ENCODE data around the gene ADGRE1. TPM values are rescaled to one million over a fixed set of nuclear protein-coding genes. Genes with fewer than 3 reads are reported as not detected.

Gene ADGRE1
- total and polyA plus RNA-seq, 4 donors: 0.39 to 16.2 (median 1.8) TPM

DNA sequence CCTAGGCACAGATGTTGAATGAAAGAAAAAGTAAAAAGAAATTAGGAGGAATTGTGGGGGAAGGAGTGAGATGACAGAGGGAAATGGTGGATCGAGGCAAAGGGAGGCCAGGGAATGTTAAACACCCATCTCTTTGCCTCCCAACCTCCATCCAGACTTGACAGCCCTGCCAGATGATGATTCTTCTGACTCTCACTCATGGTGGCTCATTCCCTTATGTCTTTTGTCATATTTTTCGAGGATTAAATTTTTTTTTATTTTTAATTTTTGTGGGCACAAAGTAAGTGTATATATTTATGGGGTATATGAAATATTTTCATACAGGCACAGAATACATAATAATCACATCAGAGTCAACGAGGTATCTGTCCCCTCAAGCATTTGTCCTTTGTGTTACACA is 42.8 kb downstream of the ADGRE1 start:
- Histone ChIP-seq H3K4me1 (ENCODE audit: control insufficient read depth in 4 of 4, insufficient read depth in 4 of 4, low read length in 3 of 4) (no peaks in the 10 kb centered on the region), H3K9me3 (ENCODE audit: control insufficient read depth in 4 of 4, low read length in 3 of 4) (peaks cover 0 to 10% (median 4%) of the 10 kb centered on the region in 4 donors), H3K27ac (ENCODE audit: low read depth in 1 of 2, low read length in 2 of 2) (no peak overlapping the region), H3K9ac (ENCODE audit: low read depth in 1 of 2, low read length in 2 of 2) (no peak overlapping the region), H3K36me3 (ENCODE audit: control insufficient read depth in 4 of 4, insufficient read depth in 3 of 4, low read depth in 1 of 4, low read length in 3 of 4) (no peaks in the 10 kb centered on the region), H3K27me3 (ENCODE audit: control insufficient read depth in 4 of 4, insufficient read depth in 4 of 4, low read length in 3 of 4) (no peaks in the 10 kb centered on the region), H3K4me3 (ENCODE audit: low read depth in 1 of 3, low read length in 3 of 3) (no peak overlapping the region)
- 62% methylated on average over 3 of the region's 3 CpGs for WGBS
- DNase-seq (ENCODE audit: low spot score): no peak
- TF ChIP-seq, protein P1, sequence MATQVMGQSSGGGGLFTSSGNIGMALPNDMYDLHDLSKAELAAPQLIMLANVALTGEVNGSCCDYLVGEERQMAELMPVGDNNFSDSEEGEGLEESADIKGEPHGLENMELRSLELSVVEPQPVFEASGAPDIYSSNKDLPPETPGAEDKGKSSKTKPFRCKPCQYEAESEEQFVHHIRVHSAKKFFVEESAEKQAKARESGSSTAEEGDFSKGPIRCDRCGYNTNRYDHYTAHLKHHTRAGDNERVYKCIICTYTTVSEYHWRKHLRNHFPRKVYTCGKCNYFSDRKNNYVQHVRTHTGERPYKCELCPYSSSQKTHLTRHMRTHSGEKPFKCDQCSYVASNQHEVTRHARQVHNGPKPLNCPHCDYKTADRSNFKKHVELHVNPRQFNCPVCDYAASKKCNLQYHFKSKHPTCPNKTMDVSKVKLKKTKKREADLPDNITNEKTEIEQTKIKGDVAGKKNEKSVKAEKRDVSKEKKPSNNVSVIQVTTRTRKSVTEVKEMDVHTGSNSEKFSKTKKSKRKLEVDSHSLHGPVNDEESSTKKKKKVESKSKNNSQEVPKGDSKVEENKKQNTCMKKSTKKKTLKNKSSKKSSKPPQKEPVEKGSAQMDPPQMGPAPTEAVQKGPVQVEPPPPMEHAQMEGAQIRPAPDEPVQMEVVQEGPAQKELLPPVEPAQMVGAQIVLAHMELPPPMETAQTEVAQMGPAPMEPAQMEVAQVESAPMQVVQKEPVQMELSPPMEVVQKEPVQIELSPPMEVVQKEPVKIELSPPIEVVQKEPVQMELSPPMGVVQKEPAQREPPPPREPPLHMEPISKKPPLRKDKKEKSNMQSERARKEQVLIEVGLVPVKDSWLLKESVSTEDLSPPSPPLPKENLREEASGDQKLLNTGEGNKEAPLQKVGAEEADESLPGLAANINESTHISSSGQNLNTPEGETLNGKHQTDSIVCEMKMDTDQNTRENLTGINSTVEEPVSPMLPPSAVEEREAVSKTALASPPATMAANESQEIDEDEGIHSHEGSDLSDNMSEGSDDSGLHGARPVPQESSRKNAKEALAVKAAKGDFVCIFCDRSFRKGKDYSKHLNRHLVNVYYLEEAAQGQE (IDR thresholded peaks at IDR 0.05): no peak
- no peak for TF ChIP-seq EGR1 (IDR thresholded peaks at IDR 0.05; ENCODE audit: low read depth in 2 of 2)
- no peak for TF ChIP-seq YY1 (IDR thresholded peaks at IDR 0.05)
- TF ChIP-seq, protein P2, sequence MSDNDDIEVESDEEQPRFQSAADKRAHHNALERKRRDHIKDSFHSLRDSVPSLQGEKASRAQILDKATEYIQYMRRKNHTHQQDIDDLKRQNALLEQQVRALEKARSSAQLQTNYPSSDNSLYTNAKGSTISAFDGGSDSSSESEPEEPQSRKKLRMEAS (IDR thresholded peaks at IDR 0.05): no peak
- no peak for TF ChIP-seq TAF1 (conservative IDR thresholded peaks at IDR 0.05)
- TF ChIP-seq HNF4G (IDR thresholded peaks at IDR 0.05): no peak

DNA sequence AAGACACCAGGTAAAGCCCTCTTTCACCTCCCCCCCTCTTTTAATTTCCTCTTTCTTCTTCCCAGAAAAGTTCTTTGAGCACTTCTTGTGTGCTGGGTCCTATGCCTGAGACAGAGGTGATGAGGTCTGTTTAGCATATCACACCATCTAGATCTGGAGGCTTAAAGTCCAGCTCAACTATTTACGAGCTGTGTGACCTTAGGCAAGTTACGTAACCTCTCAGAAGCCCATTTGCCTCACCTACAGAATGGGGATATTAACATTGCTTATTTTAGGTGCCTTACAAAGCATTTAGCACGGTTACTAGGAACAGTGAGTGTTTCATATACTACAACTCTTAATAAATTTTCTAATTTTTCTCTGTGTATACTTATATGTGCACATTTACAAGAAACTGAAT is 47.7 kb downstream of the ADGRE1 start:
- Histone ChIP-seq H3K36me3 (ENCODE audit: control insufficient read depth in 4 of 4, insufficient read depth in 3 of 4, low read depth in 1 of 4, low read length in 3 of 4) (no peaks in the 10 kb centered on the region), H3K9me3 (ENCODE audit: control insufficient read depth in 4 of 4, low read length in 3 of 4) (peaks cover under 1 to 7% (median 3%) of the 10 kb centered on the region in 4 donors), H3K27ac (ENCODE audit: low read depth in 1 of 2, low read length in 2 of 2) (no peak overlapping the region), H3K4me3 (ENCODE audit: low read depth in 1 of 3, low read length in 3 of 3) (no peak overlapping the region), H3K9ac (ENCODE audit: low read depth in 1 of 2, low read length in 2 of 2) (no peak overlapping the region), H3K4me1 (ENCODE audit: control insufficient read depth in 4 of 4, insufficient read depth in 4 of 4, low read length in 3 of 4) (no peaks in the 10 kb centered on the region), H3K27me3 (ENCODE audit: control insufficient read depth in 4 of 4, insufficient read depth in 4 of 4, low read length in 3 of 4) (no peaks in the 10 kb centered on the region)
- TF ChIP-seq RAD21 (IDR thresholded peaks at IDR 0.05) (no peak), EGR1 (IDR thresholded peaks at IDR 0.05; ENCODE audit: low read depth in 2 of 2) (no peak), JUND (IDR thresholded peaks at IDR 0.05) (no peak), HNF4G (IDR thresholded peaks at IDR 0.05) (no peak), SP1 (IDR thresholded peaks at IDR 0.05) (no peak), FOXA2 (IDR thresholded peaks at IDR 0.05) (no peak), RXRA (IDR thresholded peaks at IDR 0.05) (no peak), GABPA (IDR thresholded peaks at IDR 0.05 in 1 of 2, conservative IDR thresholded peaks at IDR 0.05 in 1 of 2) (no peak), NR2F2 (IDR thresholded peaks at IDR 0.05) (no peak), TAF1 (conservative IDR thresholded peaks at IDR 0.05) (no peak), YY1 (IDR thresholded peaks at IDR 0.05) (no peak), HNF4A (conservative IDR thresholded peaks at IDR 0.05) (no peak), FOXA1 (IDR thresholded peaks at IDR 0.05) (no peak)
- TF ChIP-seq, protein P3, sequence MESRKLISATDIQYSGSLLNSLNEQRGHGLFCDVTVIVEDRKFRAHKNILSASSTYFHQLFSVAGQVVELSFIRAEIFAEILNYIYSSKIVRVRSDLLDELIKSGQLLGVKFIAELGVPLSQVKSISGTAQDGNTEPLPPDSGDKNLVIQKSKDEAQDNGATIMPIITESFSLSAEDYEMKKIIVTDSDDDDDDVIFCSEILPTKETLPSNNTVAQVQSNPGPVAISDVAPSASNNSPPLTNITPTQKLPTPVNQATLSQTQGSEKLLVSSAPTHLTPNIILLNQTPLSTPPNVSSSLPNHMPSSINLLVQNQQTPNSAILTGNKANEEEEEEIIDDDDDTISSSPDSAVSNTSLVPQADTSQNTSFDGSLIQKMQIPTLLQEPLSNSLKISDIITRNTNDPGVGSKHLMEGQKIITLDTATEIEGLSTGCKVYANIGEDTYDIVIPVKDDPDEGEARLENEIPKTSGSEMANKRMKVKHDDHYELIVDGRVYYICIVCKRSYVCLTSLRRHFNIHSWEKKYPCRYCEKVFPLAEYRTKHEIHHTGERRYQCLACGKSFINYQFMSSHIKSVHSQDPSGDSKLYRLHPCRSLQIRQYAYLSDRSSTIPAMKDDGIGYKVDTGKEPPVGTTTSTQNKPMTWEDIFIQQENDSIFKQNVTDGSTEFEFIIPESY (IDR thresholded peaks at IDR 0.05): no peak
- TF ChIP-seq, protein P4, sequence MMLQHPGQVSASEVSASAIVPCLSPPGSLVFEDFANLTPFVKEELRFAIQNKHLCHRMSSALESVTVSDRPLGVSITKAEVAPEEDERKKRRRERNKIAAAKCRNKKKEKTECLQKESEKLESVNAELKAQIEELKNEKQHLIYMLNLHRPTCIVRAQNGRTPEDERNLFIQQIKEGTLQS (IDR thresholded peaks at IDR 0.05): no peak
- TF ChIP-seq, protein P1 (IDR thresholded peaks at IDR 0.05): no peak
- TF ChIP-seq, protein P5, sequence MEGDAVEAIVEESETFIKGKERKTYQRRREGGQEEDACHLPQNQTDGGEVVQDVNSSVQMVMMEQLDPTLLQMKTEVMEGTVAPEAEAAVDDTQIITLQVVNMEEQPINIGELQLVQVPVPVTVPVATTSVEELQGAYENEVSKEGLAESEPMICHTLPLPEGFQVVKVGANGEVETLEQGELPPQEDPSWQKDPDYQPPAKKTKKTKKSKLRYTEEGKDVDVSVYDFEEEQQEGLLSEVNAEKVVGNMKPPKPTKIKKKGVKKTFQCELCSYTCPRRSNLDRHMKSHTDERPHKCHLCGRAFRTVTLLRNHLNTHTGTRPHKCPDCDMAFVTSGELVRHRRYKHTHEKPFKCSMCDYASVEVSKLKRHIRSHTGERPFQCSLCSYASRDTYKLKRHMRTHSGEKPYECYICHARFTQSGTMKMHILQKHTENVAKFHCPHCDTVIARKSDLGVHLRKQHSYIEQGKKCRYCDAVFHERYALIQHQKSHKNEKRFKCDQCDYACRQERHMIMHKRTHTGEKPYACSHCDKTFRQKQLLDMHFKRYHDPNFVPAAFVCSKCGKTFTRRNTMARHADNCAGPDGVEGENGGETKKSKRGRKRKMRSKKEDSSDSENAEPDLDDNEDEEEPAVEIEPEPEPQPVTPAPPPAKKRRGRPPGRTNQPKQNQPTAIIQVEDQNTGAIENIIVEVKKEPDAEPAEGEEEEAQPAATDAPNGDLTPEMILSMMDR (IDR thresholded peaks at IDR 0.05; ENCODE audit: low read depth, low read length, missing input control): no peak
- TF ChIP-seq, protein P2 (IDR thresholded peaks at IDR 0.05): no peak
- 52% methylated on average over 3 of the region's 3 CpGs for WGBS
- DNase-seq (ENCODE audit: low spot score): no peak
